HepG2 (cell line): ENCODE measurements around the gene MVB12A.

Source experiments
- AGO1 ChIP-seq: fragments of 200-400 bp; formaldehyde crosslinking; IDR thresholded peaks from 2 replicates; pipeline ENCODE4 v1.6.1; 2017; ENCODE audit warnings: mild to moderate bottlenecking, low read depth, low read length, moderate library complexity; ENCODE audit not compliant: poor library complexity, severe bottlenecking
- CEBPZ ChIP-seq: IDR thresholded peaks from 2 replicates; pipeline ENCODE4 v1.6.1; 2012; ENCODE audit warnings: low read length, improper control_type of control experiment
- CREB1 ChIP-seq, 2 experiments: fragments of 450-650 bp in 1 of 2; IDR thresholded peaks; 2 replicates each; pipeline ENCODE4 v1.6.1; 2016 to 2017; ENCODE audit warnings: control low read depth in 1 of 2, mild to moderate bottlenecking in 1 of 2, missing compliant biosample characterization in 1 of 2, missing genetic modification characterization in 1 of 2
- CTCF ChIP-seq: sonication (generic); formaldehyde crosslinking; IDR thresholded peaks from 2 replicates; pipeline ENCODE4 v1.5.0; 2020; ENCODE audit warnings: mild to moderate bottlenecking, missing genetic modification reagents, moderate library complexity
- KDM5A ChIP-seq: fragments of 200-600 bp; sonication (generic); IDR thresholded peaks from 2 replicates; pipeline ENCODE4 v1.7.0; 2018; ENCODE audit warnings: antibody characterized with exemption, mild to moderate bottlenecking, low read length, borderline replicate concordance
- MED8 ChIP-seq: sonication (generic); formaldehyde crosslinking; IDR thresholded peaks from 2 replicates; pipeline ENCODE4 v1.8.1; 2023; ENCODE audit warnings: mild to moderate bottlenecking, missing genetic modification reagents; ENCODE audit not compliant: insufficient replicate concordance
- PRDM4 ChIP-seq: sonication (generic); formaldehyde crosslinking; IDR thresholded peaks from 2 replicates; pipeline ENCODE4 v1.9.0; 2021; ENCODE audit warnings: missing genetic modification reagents, borderline replicate concordance
- TCF7L2 ChIP-seq: IDR thresholded peaks from 2 replicates; pipeline ENCODE4 v1.6.1; 2011; ENCODE audit warnings: mild to moderate bottlenecking, low read depth, low read length, moderate library complexity
- ZNF18 ChIP-seq: sonication (generic); formaldehyde crosslinking; IDR thresholded peaks from 2 replicates; pipeline ENCODE4 v1.8.0; 2022; ENCODE audit warnings: mild to moderate bottlenecking, missing genetic modification reagents; ENCODE audit not compliant: insufficient replicate concordance
- ZNF580 ChIP-seq: IDR thresholded peaks from 2 replicates; pipeline ENCODE4 v1.6.1; 2016; ENCODE audit warnings: low read depth, borderline replicate concordance

GRCh38 chr19:17376935-17377600 lies 42.8 kb upstream of the MVB12A start, which contains the start of gene PLVAP:
- TF ChIP-seq ZNF18 (CRISPR knock-in tag) (no peak), ZNF580 (CRISPR knock-in tag) (no peak), CTCF (CRISPR knock-in tag) (no peak), AGO1 (no peak), PRDM4 (no peak), KDM5A (no peak), CEBPZ (no peak), MED8 (no peak), CREB1 (IDR thresholded peaks at IDR 0.05) (no peak), CREB1 (CRISPR knock-in tag; IDR thresholded peaks at IDR 0.05) (no peak), TCF7L2 (no peak)
